HL-60 (cell line): ENCODE data around the gene RBP2.

Experiments used
- DNase-seq, 2 experiments: peaks; one replicate each; pipeline ENCODE4 v3.0.0-alpha.2; 2010 to 2020; ENCODE audit warnings: low read depth in 1 of 2, low spot score in 1 of 2
- H3K27ac ChIP-seq: fragments of 250-450 bp; sonication (Bioruptor Pico); replicated peaks from 2 replicates; pipeline ENCODE4 v1.5.1; 2020; ENCODE audit warnings: mild to moderate bottlenecking, moderate library complexity
- H3K27me3 ChIP-seq: fragments of 250-450 bp; sonication (Bioruptor Pico); 2 replicates; pipeline ENCODE4 v1.5.1; 2021; ENCODE audit warnings: mild to moderate bottlenecking, moderate library complexity; ENCODE audit not compliant: insufficient read depth, poor library complexity, severe bottlenecking
- H3K4me3 ChIP-seq: replicated peaks from 2 replicates; pipeline ENCODE4 v1.5.1; 2011; ENCODE audit warnings: mild to moderate bottlenecking, control low read depth, low read length; ENCODE audit not compliant: insufficient read depth
- CTCF ChIP-seq: IDR thresholded peaks from one replicate; pipeline ENCODE4 v1.5.1; 2011; ENCODE audit warnings: low read length, control low read depth, inconsistent platforms; ENCODE audit not compliant: insufficient read depth
- GABPA ChIP-seq: IDR thresholded peaks from 2 replicates; pipeline ENCODE4 v1.6.1; 2012; ENCODE audit warnings: low read depth
- POLR2AphosphoS5 ChIP-seq: IDR thresholded peaks from 2 replicates; pipeline ENCODE4 v1.6.1; 2012; ENCODE audit warnings: low read depth
- REST ChIP-seq: IDR thresholded peaks from 2 replicates; pipeline ENCODE4 v1.6.1; 2012; ENCODE audit warnings: low read depth; ENCODE audit not compliant: insufficient replicate concordance
- SPI1 ChIP-seq: IDR thresholded peaks from 2 replicates; pipeline ENCODE4 v1.6.1; 2012; ENCODE audit warnings: low read depth, mild to moderate bottlenecking, borderline replicate concordance

Gene RBP2

GRCh38 chr3:139481116-139481515, 4.8 kb upstream of the RBP2 start:
- peaks cover 8% of the 10 kb centered on the region for H3K27me3 ChIP-seq
- no peak overlapping the region for H3K27ac ChIP-seq
- no peak for DNase-seq
- H3K4me3 ChIP-seq, result no peak overlapping the region
- no peak for TF ChIP-seq REST
- no peak for TF ChIP-seq CTCF
- TF ChIP-seq SPI1, result no peak
- TF ChIP-seq GABPA, result no peak
- TF ChIP-seq POLR2AphosphoS5, result no peak

DNA sequence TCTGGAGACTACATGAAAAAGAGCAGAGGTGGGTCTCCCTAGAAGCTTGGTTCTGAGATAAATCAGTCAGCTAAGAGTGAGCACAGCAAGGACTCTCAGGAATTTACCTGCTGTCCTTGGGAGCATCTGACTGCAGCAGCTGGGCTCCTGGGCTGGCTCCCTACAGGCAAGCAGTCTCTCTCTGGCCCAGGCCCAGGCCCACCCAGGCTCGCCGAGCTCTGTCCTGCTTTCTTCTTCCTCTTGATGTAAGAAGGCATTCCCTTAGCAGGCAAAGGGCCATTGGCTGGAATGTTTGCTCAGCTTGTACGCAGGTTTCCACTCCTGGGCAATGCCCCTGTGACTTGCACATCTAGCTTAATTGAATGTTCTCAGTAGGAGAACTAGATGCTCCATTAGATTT, 4.3 kb upstream of the RBP2 start:
- DNase-seq, result no peak
- H3K27me3 ChIP-seq, result peaks cover 8% of the 10 kb centered on the region
- H3K4me3 ChIP-seq, result no peak overlapping the region
- H3K27ac ChIP-seq, result no peak overlapping the region
- TF ChIP-seq POLR2AphosphoS5 (no peak), GABPA (no peak), CTCF (no peak), SPI1 (no peak), REST (no peak)

GRCh38 chr3:139477710-139478640, 1.7 kb upstream of the RBP2 start:
- no peak for DNase-seq
- no peak overlapping the region for H3K4me3 ChIP-seq
- no peak overlapping the region for H3K27ac ChIP-seq
- H3K27me3 ChIP-seq, result peaks cover 2% of the 10 kb centered on the region
- TF ChIP-seq SPI1 (no peak), CTCF (no peak), POLR2AphosphoS5 (no peak), GABPA (no peak), REST (no peak)
